Measurements from ENCODE around the gene NUDCD3.

GRCh38 chr7:44498230-44498954, 7.9 kb upstream of the NUDCD3 start:
- TF ChIP-seq, protein P1, sequence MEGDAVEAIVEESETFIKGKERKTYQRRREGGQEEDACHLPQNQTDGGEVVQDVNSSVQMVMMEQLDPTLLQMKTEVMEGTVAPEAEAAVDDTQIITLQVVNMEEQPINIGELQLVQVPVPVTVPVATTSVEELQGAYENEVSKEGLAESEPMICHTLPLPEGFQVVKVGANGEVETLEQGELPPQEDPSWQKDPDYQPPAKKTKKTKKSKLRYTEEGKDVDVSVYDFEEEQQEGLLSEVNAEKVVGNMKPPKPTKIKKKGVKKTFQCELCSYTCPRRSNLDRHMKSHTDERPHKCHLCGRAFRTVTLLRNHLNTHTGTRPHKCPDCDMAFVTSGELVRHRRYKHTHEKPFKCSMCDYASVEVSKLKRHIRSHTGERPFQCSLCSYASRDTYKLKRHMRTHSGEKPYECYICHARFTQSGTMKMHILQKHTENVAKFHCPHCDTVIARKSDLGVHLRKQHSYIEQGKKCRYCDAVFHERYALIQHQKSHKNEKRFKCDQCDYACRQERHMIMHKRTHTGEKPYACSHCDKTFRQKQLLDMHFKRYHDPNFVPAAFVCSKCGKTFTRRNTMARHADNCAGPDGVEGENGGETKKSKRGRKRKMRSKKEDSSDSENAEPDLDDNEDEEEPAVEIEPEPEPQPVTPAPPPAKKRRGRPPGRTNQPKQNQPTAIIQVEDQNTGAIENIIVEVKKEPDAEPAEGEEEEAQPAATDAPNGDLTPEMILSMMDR (optimal IDR thresholded peaks at IDR 0.05 in 1 of 3, IDR thresholded peaks at IDR 0.05 in 1 of 3, conservative IDR thresholded peaks at IDR 0.05 in 1 of 3; ENCODE audit: extremely low read depth in 1 of 3, insufficient read depth in 2 of 3, low read length in 3 of 3): no peak
- no peak for TF ChIP-seq EZH2 (IDR thresholded peaks at IDR 0.05; ENCODE audit: low read length)
